ENCODE measurements around the gene GRAP2.
"Not testable (repeated sequence)": the region's sequence is repeated elsewhere in the genome, so short reads cannot be mapped to it uniquely, and the experiment has no call there.

Gene GRAP2

DNA sequence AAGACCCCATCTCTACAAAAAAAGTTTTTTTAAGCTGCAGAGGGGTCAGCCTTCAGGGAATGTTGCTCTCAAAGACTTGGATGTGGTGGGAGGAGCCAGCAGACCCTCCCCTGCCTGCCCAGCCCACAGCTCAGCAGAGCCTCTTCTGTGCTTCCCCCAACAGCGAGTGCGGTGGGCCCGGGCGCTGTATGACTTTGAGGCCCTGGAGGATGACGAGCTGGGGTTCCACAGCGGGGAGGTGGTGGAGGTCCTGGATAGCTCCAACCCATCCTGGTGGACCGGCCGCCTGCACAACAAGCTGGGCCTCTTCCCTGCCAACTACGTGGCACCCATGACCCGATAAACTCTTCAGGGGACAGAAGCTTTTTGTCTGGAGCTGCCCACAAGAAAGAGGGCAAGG lies 69.9 kb downstream of the GRAP2 start:
- DNase-seq = no peak

DNA sequence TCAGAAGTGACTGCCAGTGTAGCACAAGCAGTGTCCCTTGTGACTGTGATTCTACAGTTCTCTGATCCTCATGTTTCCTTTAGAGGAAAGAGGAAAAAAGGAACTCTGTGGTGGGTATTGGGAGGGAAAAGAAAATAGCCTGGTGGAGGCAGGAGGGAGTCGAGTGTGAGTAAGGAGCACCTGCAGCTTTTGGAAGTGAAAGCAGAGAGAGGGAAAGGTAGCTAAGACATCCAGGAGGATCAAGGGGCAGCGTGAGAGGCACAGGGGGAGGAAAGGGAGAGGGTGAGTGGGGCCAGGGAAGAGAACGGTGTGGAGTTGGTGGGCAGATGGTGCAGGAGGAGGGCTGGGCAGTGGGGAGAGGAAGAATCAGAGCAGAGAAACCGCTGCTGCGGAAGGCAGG lies 71.8 kb downstream of the GRAP2 start:
- no peak for DNase-seq

DNA sequence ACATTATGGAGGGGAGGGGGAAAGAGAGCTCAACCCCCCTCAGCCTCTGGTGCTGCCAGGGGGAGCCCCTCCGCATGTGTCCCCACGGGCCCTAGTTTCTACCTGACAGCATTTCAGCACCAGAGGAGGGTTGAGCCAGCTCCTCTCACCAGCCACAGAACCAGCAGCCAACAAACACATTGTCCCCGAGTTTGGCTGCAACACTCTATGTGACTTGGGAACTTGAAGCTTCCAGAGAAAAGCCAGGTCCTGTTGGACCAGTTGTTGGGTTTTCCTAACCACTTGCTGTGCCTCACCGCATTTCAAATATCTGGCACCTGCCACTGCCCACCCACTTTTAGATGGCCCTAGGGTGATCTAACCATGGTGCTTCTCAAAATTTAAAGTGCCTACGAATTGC lies 72.8 kb downstream of the GRAP2 start:
- no peak for DNase-seq

DNA sequence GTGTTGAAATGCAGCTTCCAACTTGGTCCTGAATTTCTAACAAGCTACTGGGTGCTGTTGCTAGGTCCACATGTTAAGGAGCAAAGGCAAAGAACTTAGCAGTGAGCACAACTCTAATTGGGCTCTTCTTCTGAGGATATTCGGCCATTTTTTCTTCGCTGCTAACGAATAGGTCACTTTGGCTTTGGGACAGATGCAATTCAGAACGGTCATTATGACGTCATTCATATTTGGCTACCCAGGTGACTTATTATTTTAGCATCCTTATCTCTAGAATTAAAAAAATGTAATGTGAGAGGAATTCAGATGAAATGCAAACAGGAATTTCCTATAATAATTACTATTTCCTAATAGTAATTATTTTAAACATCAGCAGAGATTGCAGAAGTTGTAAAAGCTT lies 73.2 kb downstream of the GRAP2 start:
- DNase-seq = no peak

DNA sequence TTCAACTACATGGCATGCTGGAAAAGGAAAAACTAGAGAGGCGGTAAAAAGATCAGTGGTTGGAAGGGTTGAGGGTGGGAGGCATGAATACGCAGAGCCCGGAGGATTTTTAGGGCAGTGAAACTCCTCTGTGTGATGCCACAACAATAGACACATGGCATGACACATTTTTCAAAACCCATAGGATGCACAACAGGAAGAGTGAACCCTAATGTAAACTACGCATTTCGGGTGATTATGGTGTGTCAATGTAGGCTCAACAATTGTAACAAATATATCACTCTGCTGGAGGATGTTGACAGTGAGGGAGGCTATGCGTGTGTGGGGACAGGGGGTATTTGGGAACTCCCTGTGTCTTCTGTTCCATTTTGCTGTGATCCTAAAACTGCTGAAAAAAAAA lies 78.2 kb downstream of the GRAP2 start:
- DNase-seq = no peak

DNA sequence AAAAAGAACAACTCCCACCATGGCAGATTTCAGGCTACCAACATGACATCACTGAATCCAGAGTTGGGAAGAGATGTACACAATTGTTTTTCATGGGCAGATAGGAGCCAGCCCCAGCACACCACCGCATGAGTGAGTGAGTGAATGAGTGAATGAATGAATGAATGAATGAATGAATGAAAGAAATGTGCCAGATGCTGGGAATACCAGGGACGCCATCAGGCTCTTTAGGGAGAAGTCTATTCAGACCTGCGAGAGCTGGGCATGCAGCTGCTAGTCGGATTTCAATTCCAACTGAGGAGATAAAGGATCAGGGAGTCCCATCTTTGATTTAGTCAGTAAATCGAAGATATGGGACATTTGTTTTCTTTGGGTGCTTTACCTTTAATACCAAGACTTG lies 78.6 kb downstream of the GRAP2 start:
- DNase-seq = no peak

DNA sequence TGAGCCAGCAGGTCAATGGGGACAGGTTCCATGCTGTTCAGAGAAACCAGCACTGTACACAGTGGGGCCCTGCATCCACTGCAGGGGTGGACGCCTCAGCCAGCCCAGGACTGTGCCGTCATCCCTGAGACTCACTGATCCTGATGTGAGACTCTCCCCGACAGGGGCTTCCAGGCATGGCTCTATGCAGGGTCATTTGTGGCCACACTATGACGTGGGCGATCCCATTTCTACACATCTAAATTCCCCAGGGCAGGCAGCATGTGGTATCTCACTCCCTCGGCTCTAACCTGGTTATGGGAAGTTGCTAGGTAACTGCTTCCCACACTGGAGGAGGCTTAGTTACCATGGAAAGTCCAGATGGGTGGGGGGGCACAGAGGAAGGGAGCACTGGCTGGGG lies 79.7 kb downstream of the GRAP2 start:
- DNase-seq = no peak

DNA sequence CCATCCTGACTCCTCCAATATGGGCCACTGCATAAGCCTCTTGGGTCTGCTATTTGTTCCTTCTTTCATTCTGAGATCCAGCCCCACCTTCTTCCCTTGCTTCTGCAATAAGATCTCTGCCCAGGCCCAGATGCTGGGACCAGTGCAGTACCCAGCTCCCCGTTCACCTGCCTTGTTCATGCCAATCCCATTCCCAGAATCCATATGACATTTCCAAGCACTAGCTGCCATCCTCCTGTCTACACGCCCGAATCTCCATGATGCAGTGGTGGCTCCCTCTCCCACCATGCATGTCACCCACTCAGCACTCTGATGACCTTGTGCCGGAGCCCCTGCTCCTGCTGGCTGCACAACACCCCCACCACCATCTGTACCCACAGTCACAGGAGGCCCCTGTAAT lies 82.5 kb downstream of the GRAP2 start:
- DNase-seq = no peak

DNA sequence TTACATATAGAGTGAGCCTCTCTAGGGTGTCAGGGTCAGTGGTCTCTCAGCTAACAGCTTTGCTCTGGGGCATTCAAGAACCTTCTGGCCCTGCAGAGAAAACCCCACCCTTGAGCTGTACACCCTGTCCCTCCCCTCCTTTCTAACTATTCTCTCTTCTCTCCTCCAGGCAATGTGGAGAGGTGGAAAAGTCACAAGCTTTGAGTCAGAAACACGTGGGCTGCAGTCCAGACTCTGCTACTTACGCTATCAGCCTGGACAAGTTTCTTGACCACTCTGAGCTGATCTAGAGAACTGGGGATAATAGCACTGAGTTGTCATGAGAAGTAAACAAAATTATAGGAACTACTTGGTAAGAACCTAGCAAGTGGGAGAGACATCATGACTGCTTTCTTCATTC lies 83.1 kb downstream of the GRAP2 start:
- DNase-seq = no peak

DNA sequence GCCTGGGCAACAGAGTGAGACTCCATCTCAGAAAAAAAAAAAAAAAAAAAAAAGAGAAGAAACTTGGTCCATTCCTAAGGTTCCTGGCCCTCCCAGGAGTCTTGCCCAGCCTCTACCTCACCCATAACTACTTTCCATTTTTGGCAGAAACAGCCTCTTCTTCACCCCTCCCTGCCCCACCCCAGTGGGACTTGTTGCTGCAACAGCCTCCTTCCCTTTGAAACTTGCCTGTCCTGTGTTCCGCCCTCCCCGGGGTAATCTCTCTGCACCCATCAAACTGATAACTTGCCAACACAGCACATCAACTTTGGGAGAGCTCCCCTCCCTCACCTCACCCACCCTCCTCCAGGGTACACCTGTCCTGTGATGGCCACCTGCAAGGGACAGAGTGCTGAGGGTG lies 83.9 kb downstream of the GRAP2 start:
- no peak for DNase-seq

DNA sequence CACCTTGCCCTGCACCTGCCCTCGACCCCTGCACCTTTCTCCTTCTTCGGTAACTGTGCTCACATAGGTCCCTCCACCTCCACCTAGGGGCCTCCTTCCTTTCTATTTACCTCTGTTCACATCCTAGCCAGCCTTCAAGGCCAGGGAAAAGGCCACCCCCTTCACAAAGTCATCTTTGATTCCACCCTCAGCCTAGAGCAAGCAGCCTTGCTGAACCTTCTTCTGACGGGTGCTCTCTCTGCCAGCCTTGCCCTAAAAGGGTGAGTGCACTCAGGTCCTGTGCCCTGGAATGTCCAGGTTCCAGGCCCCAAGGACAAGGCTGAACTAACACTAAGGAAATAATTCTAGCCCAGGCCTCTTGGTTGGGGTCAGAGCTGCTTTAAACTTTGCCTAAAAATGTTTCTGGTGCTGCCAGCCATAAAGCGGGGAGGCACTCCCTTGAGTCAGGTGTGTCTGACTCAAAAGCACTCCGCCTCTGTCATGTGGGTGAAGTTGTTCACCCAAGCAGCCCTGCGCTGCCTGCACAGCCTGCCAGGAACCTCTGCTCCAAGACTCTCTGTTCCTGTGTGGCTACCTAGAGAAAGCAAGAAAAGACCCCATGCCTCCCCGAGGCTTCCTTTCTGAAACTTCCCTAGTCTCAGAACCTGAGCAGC lies 84.6 kb downstream of the GRAP2 start:
- no peak for DNase-seq

DNA sequence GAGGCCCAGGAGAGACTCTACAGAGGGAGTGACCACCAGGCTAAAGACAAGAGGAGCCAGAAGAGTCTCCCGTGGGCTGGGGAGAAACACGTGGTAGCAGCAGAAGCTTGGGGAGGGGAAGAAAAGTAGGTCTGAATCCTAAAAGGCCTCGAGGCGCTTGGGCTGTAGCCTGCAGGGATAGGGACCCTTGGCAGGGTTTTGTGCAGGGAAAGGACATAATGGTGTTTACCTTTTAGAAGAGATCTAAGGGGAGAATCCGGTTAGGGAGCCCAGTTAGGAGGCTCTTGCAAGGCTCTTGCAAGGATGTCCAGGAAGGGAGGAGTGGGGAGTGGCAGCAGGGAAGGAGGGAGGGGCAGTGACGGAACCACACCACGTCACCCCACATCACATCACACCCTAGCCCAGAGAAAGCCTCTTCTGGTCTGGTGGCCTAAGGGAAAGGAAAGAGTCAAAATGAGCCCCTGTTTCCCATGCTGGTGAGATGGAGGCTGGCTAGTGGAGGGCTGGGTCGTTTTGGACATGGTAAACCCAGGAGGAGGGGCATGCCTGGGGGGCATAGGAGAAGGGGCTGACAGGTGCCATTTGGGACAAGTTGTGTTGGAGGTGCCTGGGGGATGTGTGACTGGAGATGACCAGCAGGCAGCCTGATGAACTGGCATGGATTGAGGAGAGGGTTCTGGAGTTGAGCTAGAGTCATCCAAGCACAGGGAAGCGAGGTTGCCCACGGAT lies 87.7 kb downstream of the GRAP2 start:
- DNase-seq = no peak

DNA sequence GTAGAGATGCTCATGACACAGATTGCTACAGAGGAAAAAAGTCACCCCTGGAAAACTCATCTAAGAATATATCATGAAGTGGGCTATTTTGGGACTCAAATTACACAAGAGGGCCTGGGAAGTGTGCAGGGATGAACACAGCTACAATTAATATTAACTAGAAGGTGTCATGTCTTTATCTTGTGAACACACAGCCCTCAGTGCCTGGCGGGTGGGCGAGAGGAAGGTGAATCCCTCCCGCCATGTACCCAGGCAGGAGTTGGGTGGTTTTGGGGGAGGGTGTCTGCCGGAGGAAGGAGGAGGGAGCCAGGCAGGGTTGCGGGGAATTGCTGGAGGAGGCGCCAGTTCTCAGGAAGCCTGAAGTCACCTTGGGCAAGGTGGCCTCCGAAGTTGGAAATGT lies 88.7 kb downstream of the GRAP2 start:
- no peak for DNase-seq

DNA sequence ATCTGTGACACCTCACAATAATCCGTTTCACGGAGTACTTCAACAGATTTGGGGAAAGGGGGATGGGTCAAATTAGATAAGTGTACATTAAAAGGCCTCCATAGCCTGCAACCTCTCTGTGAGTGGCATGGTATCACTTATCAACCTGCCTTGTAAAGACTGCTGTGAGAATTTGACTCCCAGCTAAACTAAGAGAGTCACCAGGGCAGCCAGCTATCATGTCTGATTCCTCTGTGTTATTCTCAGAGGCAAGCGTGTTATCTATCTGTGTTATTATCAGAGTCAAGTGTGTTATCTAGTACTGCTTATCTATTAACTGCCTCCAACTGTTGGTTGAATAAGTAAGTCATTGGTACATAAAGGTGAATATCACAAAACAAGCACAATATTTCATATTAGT lies 89.8 kb downstream of the GRAP2 start:
- peak; percentile 52 for DNase-seq

DNA sequence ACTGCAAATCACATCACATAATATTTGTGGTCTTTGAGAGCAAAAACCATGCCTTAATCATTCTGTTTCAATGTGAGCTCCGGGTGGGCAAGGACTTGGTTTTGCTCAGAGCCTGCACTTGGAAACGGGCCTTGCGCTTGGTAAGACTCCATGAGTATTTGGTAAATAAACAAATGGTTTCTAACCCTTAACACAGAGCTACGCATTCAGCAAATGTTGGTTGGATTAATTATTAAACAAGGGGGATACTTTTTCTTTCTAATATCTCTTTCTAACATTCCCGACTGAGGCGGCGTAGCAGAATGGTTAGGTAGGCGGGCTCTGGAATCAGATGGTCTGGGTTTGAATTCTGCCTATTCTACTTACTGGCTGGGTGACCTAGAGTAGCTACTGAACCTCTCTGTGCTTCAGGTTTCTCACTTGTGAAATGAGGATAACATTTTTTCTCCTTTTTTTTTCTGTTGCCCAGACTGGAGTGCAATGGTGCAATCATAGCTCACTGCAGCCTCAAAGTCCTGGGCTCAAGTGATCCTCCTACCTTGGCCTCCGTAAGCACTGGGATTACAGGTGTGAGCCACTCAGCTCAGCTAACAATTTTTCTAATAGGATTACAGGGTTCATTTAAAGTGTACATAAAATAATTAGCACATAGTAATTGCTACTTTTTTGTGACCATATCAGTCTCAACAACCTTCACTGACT lies 90.4 kb downstream of the GRAP2 start:
- peak; percentile 92 for DNase-seq

DNA sequence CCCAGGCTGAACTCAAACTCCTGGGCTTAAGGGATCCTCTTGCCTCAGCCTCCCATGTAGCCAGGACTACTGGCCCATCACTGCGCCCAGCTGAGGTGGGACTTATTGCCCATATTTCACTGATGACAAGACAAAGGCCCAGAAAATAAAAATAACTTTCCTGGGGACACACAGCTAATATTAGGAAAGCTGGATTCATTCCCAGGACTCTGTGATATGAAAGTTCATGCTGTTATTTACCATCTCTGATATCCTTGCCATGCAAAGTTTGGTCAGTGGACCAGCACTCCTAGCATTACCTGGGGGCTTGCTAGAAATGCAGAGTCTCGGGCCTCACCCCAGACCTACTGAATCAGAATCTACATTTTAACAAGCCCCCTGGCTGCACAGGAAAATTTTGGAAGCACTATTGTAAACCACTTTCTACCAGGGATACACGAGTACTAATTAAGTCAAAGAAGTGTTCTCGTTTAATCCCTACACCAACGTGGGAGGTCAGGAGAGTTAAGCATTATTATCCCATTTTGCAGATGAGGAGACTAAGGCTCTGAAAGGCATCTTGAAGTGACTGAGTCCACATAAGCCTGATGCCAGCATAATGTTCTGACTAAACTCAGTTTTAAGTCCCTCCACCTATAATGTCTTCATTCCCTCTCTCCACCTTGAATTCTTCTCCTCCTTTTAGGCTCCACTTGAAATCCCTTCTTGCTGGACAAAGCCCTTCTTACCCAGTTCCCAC lies 91.4 kb downstream of the GRAP2 start:
- no peak for DNase-seq

DNA sequence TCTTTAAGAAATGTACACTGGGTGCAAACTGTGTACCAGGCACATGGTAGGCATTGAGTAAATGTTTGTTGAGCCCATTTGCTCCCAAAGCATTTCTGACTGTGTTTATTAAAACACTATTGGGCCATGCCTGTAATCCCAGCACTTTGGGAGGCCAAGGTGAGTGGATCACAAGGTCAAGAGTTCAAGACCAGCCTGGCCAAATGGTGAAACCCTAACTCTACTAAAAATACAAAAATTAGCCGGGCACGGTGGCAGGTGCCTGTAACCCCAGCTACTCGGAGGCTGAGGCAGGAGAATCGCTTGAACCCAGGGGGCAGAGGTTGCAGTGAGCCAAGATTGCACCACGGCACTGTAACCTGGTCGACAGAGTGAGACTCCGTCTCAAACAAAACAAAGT lies 92.0 kb downstream of the GRAP2 start:
- not testable (repeated sequence) for DNase-seq

DNA sequence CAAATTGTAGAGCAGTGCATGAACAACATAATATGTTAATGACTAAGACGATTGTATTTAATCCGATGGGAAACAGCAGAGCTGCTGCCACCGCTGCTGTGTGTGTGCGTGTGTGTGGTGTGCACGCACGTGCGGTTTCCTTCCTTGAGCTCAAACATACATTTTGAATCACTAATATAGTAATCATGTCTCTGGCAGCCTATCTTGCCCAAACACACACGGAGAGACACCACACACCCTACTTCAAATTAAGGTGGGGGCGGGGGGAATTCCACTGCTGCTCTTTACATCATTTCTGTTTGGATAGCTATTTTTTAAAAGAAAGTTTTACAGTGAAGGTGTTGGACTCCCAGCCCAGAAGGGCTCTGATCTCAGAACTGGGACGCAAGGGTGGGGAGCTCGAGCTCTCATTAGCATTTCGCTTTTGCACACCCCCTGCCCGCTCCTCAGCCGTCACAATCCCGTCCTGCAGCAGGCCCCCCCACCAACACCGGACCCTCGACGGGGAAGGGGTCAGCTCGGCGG lies 93.2 kb downstream of the GRAP2 start:
- DNase-seq = peak; percentile 53

DNA sequence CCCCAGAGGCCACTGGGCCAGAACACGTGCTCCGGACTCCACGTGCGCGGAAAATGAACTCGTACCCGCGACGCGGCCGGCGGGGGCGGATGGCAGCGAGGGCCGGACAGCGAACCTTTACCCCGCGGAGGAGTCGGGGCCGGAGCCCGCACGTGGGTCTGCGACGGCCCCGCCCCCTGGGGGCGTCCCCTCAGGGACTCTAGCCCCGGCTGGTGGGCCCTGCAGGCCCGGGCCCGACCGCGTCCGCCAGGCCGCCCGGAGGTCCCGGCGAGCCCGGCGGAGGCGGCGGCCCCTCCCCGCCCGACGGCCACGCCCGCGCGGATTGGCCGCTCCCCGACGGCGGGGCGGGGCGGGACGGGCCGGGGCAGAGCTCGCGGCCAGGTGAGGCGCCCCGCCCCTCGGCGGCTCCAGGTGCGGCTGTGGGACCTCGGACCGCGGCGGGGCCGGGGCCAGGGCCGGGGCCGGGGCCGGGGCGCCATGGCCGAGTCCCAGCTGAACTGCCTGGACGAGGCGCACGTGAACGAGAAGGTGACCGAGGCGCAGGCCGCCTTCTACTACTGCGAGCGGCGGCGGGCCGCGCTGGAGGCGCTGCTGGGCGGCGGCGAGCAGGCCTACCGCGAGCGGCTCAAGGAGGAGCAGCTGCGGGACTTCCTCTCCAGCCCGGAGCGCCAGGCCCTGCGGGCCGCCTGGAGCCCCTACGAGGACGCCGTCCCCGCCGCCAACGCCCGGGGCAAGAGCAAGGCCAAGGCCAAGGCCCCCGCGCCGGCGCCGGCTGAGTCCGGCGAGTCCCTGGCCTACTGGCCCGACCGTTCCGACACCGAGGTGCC lies 93.9 kb downstream of the GRAP2 start, which contains the start of gene FAM83F:
TSS of gene FAM83F (plus strand) at position 389 of the 827 bp plus-strand sequence. CDS start at position 478, 89 bp downstream.
- peak; percentile 92 for DNase-seq

DNA sequence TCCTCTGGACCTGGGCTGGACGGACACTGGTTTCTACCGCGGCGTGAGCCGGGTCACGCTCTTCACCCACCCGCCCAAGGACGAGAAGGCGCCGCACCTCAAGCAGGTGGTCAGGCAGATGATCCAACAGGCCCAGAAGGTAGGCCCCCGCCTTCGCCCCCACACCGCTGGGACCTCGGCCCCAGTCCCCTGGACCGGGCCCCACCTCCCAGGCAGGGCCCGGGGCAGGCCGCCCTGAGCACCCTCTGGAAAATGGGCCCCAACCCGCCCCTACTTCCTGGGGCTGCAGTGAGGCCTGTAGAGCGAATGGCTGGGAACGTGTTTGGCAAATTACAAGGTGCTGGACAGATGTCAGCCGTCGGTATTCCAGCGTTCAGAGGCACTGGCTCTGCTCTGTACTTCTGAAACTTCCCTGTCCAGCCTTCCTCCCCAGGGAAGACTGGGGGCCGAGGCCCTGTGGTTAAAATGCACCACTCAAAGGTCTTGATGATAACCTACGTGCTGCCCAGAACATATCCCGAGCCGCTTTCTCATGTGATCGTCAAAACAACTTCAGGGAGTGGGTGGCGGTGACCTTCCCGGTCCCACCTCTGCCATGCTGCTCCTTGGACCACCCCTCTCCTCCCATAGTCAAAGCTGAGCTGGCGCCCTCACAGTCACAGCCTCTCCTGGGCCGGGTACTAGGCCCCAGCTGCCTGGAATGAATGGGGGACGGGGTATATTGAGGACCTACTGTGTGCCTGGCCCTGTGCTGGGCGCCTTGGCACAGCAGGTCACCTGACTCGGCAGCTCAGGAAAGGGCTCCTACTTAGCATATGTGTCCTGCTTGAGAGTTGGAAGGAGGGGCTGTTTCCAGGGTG lies 94.7 kb downstream of the GRAP2 start:
- DNase-seq = peak; percentile 62

DNA sequence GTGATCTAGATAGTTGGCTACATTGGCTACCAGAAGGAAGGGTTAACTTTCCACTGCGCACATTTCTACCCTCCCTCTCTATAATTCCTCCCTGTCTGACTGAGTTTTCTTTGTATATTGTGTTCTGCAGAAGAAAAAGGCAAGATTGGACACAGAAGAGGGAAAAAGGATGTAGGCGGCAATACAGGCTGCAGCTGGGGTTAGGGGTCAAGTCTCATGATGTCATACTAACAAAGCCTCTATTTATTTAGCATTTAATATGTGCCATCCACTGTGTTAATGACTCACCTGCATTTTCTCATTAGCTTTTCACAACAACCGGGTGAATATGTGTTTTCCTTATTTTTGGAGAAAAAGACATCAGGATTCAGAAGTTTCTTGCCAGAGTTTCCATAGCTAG lies 95.8 kb downstream of the GRAP2 start:
- peak; percentile 70 for DNase-seq
